GM12878 (cell line): Measurements from ENCODE around the gene POU2F3. TPM values are rescaled to one million over a fixed set of nuclear protein-coding genes. Genes with fewer than 3 reads are reported as not detected.

Experiments
- ATAC-seq: fragments of 200-7000 bp; cut with Tn5 transposase; 3 replicates; pipeline ENCODE4 v1.9.1; 2020; ENCODE audit warnings: mild to moderate bottlenecking, moderate library complexity
- BruUV-seq: library from RNA; stranded (reverse); fragments of 400-500 nt; replicated peaks from 2 replicates; lab custom pipeline; 2021; lab: Mats Ljungman, UMichigan
- CTCF ChIA-PET: fragments of 300-600 bp; sonication (Branson Sonifier 250); formaldehyde crosslinking; extraction: SDS; loops from one replicate; lab custom pipeline; 2021; ENCODE audit warnings: inconsistent platforms; lab: Yijun Ruan, JAX
- POLR2A ChIA-PET: fragments of 350-600 bp; formaldehyde crosslinking; extraction: SDS; loops from one replicate; lab custom pipeline; 2021; ENCODE audit warnings: inconsistent platforms; lab: Charles Lee
- RAD21 ChIA-PET: fragments of 300-600 bp; sonication (Branson Sonifier 250); formaldehyde crosslinking; loops from one replicate; lab custom pipeline; 2023; ENCODE audit warnings: antibody characterized with exemption; ENCODE audit not compliant: unreplicated experiment; lab: Charles Lee
- SMC1A ChIA-PET: fragments of 300-600 bp; sonication (Branson Sonifier 250); formaldehyde crosslinking; loops from one replicate; lab custom pipeline; 2023; ENCODE audit not compliant: unreplicated experiment, uncharacterized antibody; lab: Charles Lee
- DNase-seq: peaks from one replicate; pipeline ENCODE4 v3.0.0-alpha.2; 2011; ENCODE audit warnings: low read depth, low spot score
- FAIRE-seq: peaks from 3 replicates; lab custom pipeline; 2011; peaks lifted over from hg19 to GRCh38; lab: Jason Lieb, UNC
- H2AFZ ChIP-seq: 2 replicates; pipeline ENCODE4 v1.6.0; 2011; ENCODE audit warnings: low read depth, low read length, control low read depth; ENCODE audit not compliant: control insufficient read depth
- H3K27ac ChIP-seq: 2 replicates; pipeline ENCODE4 v1.5.1; 2011; ENCODE audit warnings: control low read depth; ENCODE audit not compliant: control insufficient read depth, insufficient read depth
- H3K27me3 ChIP-seq, 2 experiments: replicated peaks in 1 of 2; 2 replicates each; pipeline versions ENCODE4 v1.6.0 to v1.6.1; 2011; ENCODE audit warnings: low read length in 1 of 2; ENCODE audit not compliant: control insufficient read depth in 2 of 2, insufficient read depth in 2 of 2
- H3K36me3 ChIP-seq, 2 experiments: 2 replicates each; pipeline ENCODE4 v1.5.1; 2011; ENCODE audit warnings: low read length in 1 of 2; ENCODE audit not compliant: control insufficient read depth in 2 of 2, insufficient read depth in 2 of 2
- H3K4me1 ChIP-seq: 2 replicates; pipeline ENCODE4 v1.6.1; 2011; ENCODE audit warnings: mild to moderate bottlenecking, low read length, moderate library complexity, mixed read lengths; ENCODE audit not compliant: control insufficient read depth, insufficient read depth
- H3K4me2 ChIP-seq: 2 replicates; pipeline ENCODE4 v1.6.0; 2011; ENCODE audit warnings: control low read depth; ENCODE audit not compliant: control insufficient read depth, insufficient read depth
- H3K4me3 ChIP-seq: fragments of 200-600 bp; sonication (generic); 2 replicates; pipeline ENCODE4 v1.5.1; 2016
- H3K79me2 ChIP-seq: 2 replicates; pipeline ENCODE4 v1.6.0; 2011; ENCODE audit warnings: low read length; ENCODE audit not compliant: control insufficient read depth, insufficient read depth
- H3K9ac ChIP-seq: 2 replicates; pipeline ENCODE4 v1.8.0; 2011; ENCODE audit warnings: low read length, control low read depth, mixed read lengths; ENCODE audit not compliant: control insufficient read depth, insufficient read depth
- H3K9me3 ChIP-seq: replicated peaks from 3 replicates; pipeline ENCODE4 v1.5.1; 2011; ENCODE audit warnings: mild to moderate bottlenecking, low read length; ENCODE audit not compliant: control insufficient read depth, insufficient read depth
- H4K20me1 ChIP-seq: 2 replicates; pipeline ENCODE4 v1.6.0; 2011; ENCODE audit not compliant: control insufficient read depth, insufficient read depth
- BRCA1 ChIP-seq: IDR thresholded peaks from 2 replicates; pipeline ENCODE4 v1.6.1; 2011; ENCODE audit warnings: low read depth, low read length, improper control_type of control experiment
- CHD2 ChIP-seq: IDR thresholded peaks from 2 replicates; pipeline ENCODE4 v1.6.1; 2011; ENCODE audit warnings: low read depth, low read length, improper control_type of control experiment, borderline replicate concordance
- ESRRA ChIP-seq: IDR thresholded peaks from 2 replicates; pipeline ENCODE4 v1.6.1; 2012; ENCODE audit warnings: mild to moderate bottlenecking, low read length, improper control_type of control experiment
- FOXK2 ChIP-seq: fragments of 450-650 bp; IDR thresholded peaks from 2 replicates; pipeline ENCODE4 v1.6.1; 2017; ENCODE audit warnings: mild to moderate bottlenecking, moderate library complexity
- JUND ChIP-seq: IDR thresholded peaks from 2 replicates; pipeline ENCODE4 v1.6.1; 2012; ENCODE audit warnings: low read depth, mild to moderate bottlenecking, low read length, improper control_type of control experiment, moderate library complexity
- MEF2B ChIP-seq: fragments of 450-650 bp; IDR thresholded peaks from 2 replicates; pipeline ENCODE4 v1.6.1; 2018; ENCODE audit warnings: mild to moderate bottlenecking, moderate library complexity; ENCODE audit not compliant: partially characterized antibody, poor library complexity, severe bottlenecking
- MYB ChIP-seq: fragments of 150-350 bp; IDR thresholded peaks from 2 replicates; pipeline ENCODE4 v1.6.1; 2014; ENCODE audit warnings: mild to moderate bottlenecking, low read depth, low read length, borderline replicate concordance
- NBN ChIP-seq: fragments of 450-650 bp; IDR thresholded peaks from 2 replicates; pipeline ENCODE4 v1.6.1; 2016
- NFYB ChIP-seq: IDR thresholded peaks from 2 replicates; pipeline ENCODE4 v1.6.1; 2011; ENCODE audit warnings: low read depth, mild to moderate bottlenecking, low read length, improper control_type of control experiment, moderate library complexity; ENCODE audit not compliant: insufficient read depth
- PAX8 ChIP-seq: fragments of 450-650 bp; IDR thresholded peaks from 2 replicates; pipeline ENCODE4 v1.6.1; 2017; ENCODE audit warnings: mild to moderate bottlenecking, moderate library complexity
- RB1 ChIP-seq: fragments of 450-650 bp; formaldehyde crosslinking; IDR thresholded peaks from 2 replicates; pipeline ENCODE4 v1.6.1; 2017; ENCODE audit warnings: mild to moderate bottlenecking, borderline replicate concordance
- RCOR1 ChIP-seq: conservative IDR thresholded peaks from 2 replicates; pipeline ENCODE4 v1.6.1; 2012; ENCODE audit warnings: low read depth, low read length, improper control_type of control experiment
- SIX5 ChIP-seq: IDR thresholded peaks from 2 replicates; pipeline ENCODE4 v1.6.1; 2011; ENCODE audit warnings: mild to moderate bottlenecking, low read depth, low read length, moderate library complexity; ENCODE audit not compliant: severe bottlenecking
- SPI1 ChIP-seq: IDR thresholded peaks from 2 replicates; pipeline ENCODE4 v1.6.1; 2011; ENCODE audit warnings: low read depth, mild to moderate bottlenecking, low read length, moderate library complexity, borderline replicate concordance; ENCODE audit not compliant: insufficient read depth
- TCF3 ChIP-seq: IDR thresholded peaks from 2 replicates; pipeline ENCODE4 v1.6.1; 2012; ENCODE audit warnings: low read depth, mild to moderate bottlenecking, low read length, borderline replicate concordance; ENCODE audit not compliant: insufficient read depth
- WGBS: methylation state at CpG from one replicate; pipeline ENCODE4 v1.1.6; 2016; ENCODE audit warnings: low lambda C conversion rate; ENCODE audit not compliant: insufficient replicate concordance, insufficient coverage; ENCODE audit errors: missing lambda C conversion rate; 5-methylcytosine and 5-hydroxymethylcytosine counted together
- in situ Hi-C: fragments of 300-500 bp; cut with MboI; formaldehyde crosslinking; loops from 9 replicates; pipeline ENCODE4 v1.14.3; 2018; ENCODE audit warnings: mixed read lengths
- intact Hi-C: fragments of 100-400 bp; cut with micrococcal nuclease; formaldehyde crosslinking; loops from one replicate; pipeline ENCODE4 v1.14.2; 2022; ENCODE audit not compliant: unreplicated experiment
- polyA plus RNA-seq, 11 experiments: library from polyadenylated mRNA; depleted of rRNA in 4 of 11; unstranded in 6 of 11; stranded (reverse) in 5 of 11; fragments of >200 nt; fragmentation: Nextera tagmentation in 4 of 11; fragmentation: Illumina TruSeq in 1 of 11; extraction: Ambion mirVana in 4 of 11; extraction: Trizol in 1 of 11; gene quantifications; 1 replicate in 1 of 11; 2 replicates in 10 of 11; pipeline versions ENCODE4 v1.2.1 to v1.2.3, GENCODE V29; 2011 to 2016; ENCODE audit warnings: inconsistent platforms in 2 of 11, missing spikeins in 2 of 11, low read depth in 1 of 11
- total RNA-seq, 4 experiments: library from RNA; depleted of rRNA in 3 of 4; stranded (reverse); fragments of >200 nt in 3 of 4; fragmentation: Illumina TruSeq in 1 of 4; extraction: Trizol in 1 of 4; gene quantifications; 2 replicates each; pipeline versions ENCODE4 v1.2.1 to v1.2.3, GENCODE V29; 2013 to 2021
- TF ChIP-seq, protein P1 (sequence below): IDR thresholded peaks from 2 replicates; pipeline ENCODE4 v1.6.1; 2011; ENCODE audit warnings: borderline replicate concordance, low read depth, mild to moderate bottlenecking, moderate library complexity, mixed read lengths, low read length; ENCODE audit not compliant: insufficient read depth; ENCODE audit errors: extremely low read length
- TF ChIP-seq, protein P2 (sequence below): fragments of 450-650 bp; IDR thresholded peaks from 2 replicates; pipeline ENCODE4 v1.6.1; 2017; ENCODE audit warnings: mild to moderate bottlenecking
- TF ChIP-seq, protein P3 (sequence below): fragments of 150-350 bp; IDR thresholded peaks from 2 replicates; pipeline ENCODE4 v1.6.1; 2014; ENCODE audit warnings: mild to moderate bottlenecking, low read depth, low read length

Gene POU2F3
- total and polyA plus RNA-seq, 10 of the 15 experiments (the other 5 are each of a cell fraction or from before 2014, with no cell fraction given) = 0.09 to 4.4 (median 0.33) TPM

DNA sequence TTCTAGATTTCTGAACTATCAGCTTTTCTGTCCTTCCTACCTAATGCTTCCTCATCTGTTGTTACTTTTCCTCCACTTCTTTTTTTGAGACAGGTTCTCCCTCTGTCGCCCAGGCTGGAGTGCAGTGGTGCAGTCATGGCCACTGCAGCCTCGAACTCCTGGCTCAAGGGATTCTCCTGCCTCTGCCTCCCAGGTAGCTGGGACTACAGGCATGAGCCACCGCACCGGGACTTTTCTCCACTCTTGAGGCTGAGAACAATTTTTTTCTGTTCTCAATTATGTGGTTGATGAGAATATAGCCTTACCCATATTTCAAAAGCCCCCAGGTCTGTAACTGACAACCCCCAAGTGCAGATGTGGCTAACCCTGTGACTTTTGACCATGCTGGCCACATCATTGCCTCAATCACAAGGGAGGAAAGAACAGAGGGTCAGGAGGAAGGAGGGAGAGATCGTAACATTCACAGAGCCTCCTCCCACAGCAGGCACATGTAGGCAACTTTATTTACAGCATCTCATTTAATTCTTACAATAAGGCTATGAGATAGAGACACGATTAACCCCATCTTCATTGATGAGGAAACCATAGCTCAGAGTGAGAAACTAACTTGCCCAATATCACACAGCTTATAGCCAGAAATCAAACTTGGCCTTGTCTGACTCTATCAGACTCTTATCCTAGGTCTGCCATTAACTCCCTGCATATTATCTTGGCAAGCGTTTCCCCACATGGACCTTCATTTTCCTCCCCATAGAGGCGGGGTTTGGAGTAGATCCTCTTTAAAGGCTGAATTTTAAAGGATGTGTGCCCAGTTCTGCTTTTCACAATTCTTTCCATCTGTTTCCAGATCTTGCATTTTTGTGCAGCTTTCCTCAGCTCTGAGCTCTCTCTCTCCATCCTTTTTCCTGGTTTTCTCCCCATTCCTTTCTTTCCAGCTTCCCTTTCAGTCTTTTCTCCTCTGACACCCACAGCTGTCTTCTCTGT is 9.6 kb downstream of the POU2F3 start:
- in situ Hi-C loops (no loop called here), intact Hi-C loops (no loop called here)
- ChIA-PET CTCF (interaction anchor here (0.6 to 21.3 kb wide), 7 partner anchors 10 to 703 kb away, joined by 3 to 296 read pairs (median 4); partner anchors contain the start of gene POU2F3), SMC1A (interaction anchor here (0.7 to 10.7 kb wide), 9 partner anchors 9 to 49 kb away, joined by 3 to 176 read pairs (median 6); no protein-coding TSS in a partner anchor), POLR2A (interaction anchor here (0.6 to 1.3 kb wide), 3 partner anchors 8 to 33 kb away, joined by 3 to 6 read pairs (median 3); no protein-coding TSS in a partner anchor), RAD21 (interaction anchor here (0.7 to 10.3 kb wide), 5 partner anchors 9 to 77 kb away, joined by 4 to 127 read pairs (median 5); no protein-coding TSS in a partner anchor)
- FAIRE-seq (no peak), ATAC-seq (peak; percentile 68), DNase-seq (peak; percentile 66)
- Histone ChIP-seq H3K4me3 (peak overlapping the region; percentile 34; the same call in 1 of the 2 replicates), H3K9me3 (no peaks in the 10 kb centered on the region; the same call in 2 of the 3 replicates), H4K20me1 (no peaks in the 10 kb centered on the region), H3K4me2 (peak overlapping the region; percentile 17), H2AFZ (no peak overlapping the region), H3K36me3 (no peaks in the 10 kb centered on the region), H3K27ac (peak overlapping the region; percentile 39), H3K4me1 (peaks cover 36% of the 10 kb centered on the region), H3K79me2 (no peaks in the 10 kb centered on the region), H3K9ac (peak overlapping the region; percentile 1; the same call in 1 of the 2 replicates), H3K27me3 (no peaks in the 10 kb centered on the region; a peak in 1 of 4 replicates)
- WGBS = 40% methylated on average over 8 of the region's 8 CpGs
- no TSS peak for BruUV-seq
- TF ChIP-seq RB1 (0 out of 2 replicates have a peak, but pooled peaks have one; percentile 24), ESRRA (no peak), RCOR1 (no peak), SIX5 (no peak), NFYB (no peak), MYB (no peak), NBN (no peak), JUND (no peak), PAX8 (no peak), TCF3 (no peak), SPI1 (peak; percentile 56; the same call in 1 of the 2 replicates), FOXK2 (no peak), CHD2 (no peak), MEF2B (no peak), BRCA1 (no peak)
- TF ChIP-seq, protein P1, sequence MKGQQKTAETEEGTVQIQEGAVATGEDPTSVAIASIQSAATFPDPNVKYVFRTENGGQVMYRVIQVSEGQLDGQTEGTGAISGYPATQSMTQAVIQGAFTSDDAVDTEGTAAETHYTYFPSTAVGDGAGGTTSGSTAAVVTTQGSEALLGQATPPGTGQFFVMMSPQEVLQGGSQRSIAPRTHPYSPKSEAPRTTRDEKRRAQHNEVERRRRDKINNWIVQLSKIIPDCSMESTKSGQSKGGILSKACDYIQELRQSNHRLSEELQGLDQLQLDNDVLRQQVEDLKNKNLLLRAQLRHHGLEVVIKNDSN = no peak
- TF ChIP-seq, protein P2, sequence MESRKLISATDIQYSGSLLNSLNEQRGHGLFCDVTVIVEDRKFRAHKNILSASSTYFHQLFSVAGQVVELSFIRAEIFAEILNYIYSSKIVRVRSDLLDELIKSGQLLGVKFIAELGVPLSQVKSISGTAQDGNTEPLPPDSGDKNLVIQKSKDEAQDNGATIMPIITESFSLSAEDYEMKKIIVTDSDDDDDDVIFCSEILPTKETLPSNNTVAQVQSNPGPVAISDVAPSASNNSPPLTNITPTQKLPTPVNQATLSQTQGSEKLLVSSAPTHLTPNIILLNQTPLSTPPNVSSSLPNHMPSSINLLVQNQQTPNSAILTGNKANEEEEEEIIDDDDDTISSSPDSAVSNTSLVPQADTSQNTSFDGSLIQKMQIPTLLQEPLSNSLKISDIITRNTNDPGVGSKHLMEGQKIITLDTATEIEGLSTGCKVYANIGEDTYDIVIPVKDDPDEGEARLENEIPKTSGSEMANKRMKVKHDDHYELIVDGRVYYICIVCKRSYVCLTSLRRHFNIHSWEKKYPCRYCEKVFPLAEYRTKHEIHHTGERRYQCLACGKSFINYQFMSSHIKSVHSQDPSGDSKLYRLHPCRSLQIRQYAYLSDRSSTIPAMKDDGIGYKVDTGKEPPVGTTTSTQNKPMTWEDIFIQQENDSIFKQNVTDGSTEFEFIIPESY = no peak
- TF ChIP-seq, protein P3, sequence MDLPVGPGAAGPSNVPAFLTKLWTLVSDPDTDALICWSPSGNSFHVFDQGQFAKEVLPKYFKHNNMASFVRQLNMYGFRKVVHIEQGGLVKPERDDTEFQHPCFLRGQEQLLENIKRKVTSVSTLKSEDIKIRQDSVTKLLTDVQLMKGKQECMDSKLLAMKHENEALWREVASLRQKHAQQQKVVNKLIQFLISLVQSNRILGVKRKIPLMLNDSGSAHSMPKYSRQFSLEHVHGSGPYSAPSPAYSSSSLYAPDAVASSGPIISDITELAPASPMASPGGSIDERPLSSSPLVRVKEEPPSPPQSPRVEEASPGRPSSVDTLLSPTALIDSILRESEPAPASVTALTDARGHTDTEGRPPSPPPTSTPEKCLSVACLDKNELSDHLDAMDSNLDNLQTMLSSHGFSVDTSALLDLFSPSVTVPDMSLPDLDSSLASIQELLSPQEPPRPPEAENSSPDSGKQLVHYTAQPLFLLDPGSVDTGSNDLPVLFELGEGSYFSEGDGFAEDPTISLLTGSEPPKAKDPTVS = no peak
